ENCODE results near the gene MCCC2. TPM values are rescaled to one million over a fixed set of nuclear protein-coding genes. Genes with fewer than 3 reads are reported as not detected.
"Not testable (repeated sequence)": the region's sequence is repeated elsewhere in the genome, so short reads cannot be mapped to it uniquely, and the experiment has no call there.

The MCCC2 gene
- total RNA-seq, 1 experiment from 2014 or later: 113 TPM

- peaks cover 4% of the 10 kb centered on the region for H3K4me1 Mint-ChIP-seq (ENCODE audit: low read depth, unreplicated experiment)
- H3K36me3 Mint-ChIP-seq (ENCODE audit: insufficient read depth, unreplicated experiment): peaks cover 48% of the 10 kb centered on the region
- no peak for DNase-seq
- H3K27me3 ChIP-seq (replicated peaks; ENCODE audit: control insufficient read depth, insufficient read depth, low read length): no peaks in the 10 kb centered on the region
- TF ChIP-seq CTCF (IDR thresholded peaks at IDR 0.05; ENCODE audit: insufficient read depth in 1 of 2, low read depth in 1 of 2, low read length in 1 of 2, severe bottlenecking in 1 of 2, unreplicated experiment in 1 of 2): no peak
- intact Hi-C loops (cut with micrococcal nuclease; ENCODE audit: unreplicated experiment): no loop called here
- H3K9me3 Mint-ChIP-seq (ENCODE audit: unreplicated experiment): no peaks in the 10 kb centered on the region
- ChIA-PET POLR2A (no interaction called here), CTCF (no interaction called here)
- no peaks in the 10 kb centered on the region for H3K4me1 ChIP-seq
- H3K4me3 ChIP-seq (ENCODE audit: low read depth, low read length): no peak overlapping the region
- no TSS peak for BruUV-seq (replicated peaks)
- H3K36me3 ChIP-seq (ENCODE audit: control insufficient read depth, insufficient read depth, low read length): peaks cover 2% of the 10 kb centered on the region; the same call in 1 of the 2 replicates
- H3K27me3 Mint-ChIP-seq (ENCODE audit: insufficient read depth, unreplicated experiment): no peaks in the 10 kb centered on the region
- H3K27ac Mint-ChIP-seq (ENCODE audit: unreplicated experiment): no peak overlapping the region
- no peak overlapping the region for H3K4me3 Mint-ChIP-seq (ENCODE audit: unreplicated experiment)
- no peaks in the 10 kb centered on the region for H3K9me3 ChIP-seq
These were observed 50.0 kb downstream of the MCCC2 start for GRCh38 chr5:71637133-71637532.

GRCh38 chr5:71640408-71640807, 53.3 kb downstream of the MCCC2 start:
- no peak for TF ChIP-seq CTCF (IDR thresholded peaks at IDR 0.05; ENCODE audit: insufficient read depth in 1 of 2, low read depth in 1 of 2, low read length in 1 of 2, severe bottlenecking in 1 of 2, unreplicated experiment in 1 of 2)
- no peaks in the 10 kb centered on the region for H3K4me1 Mint-ChIP-seq (ENCODE audit: low read depth, unreplicated experiment)
- intact Hi-C loops (cut with micrococcal nuclease; ENCODE audit: unreplicated experiment): loop anchor here (5.0 kb wide), 1 partner anchor 68 kb away; no protein-coding TSS in a partner anchor
- no peak overlapping the region for H3K4me3 ChIP-seq (ENCODE audit: low read depth, low read length)
- no peaks in the 10 kb centered on the region for H3K9me3 Mint-ChIP-seq (ENCODE audit: unreplicated experiment)
- POLR2A ChIA-PET: no interaction called here
- H3K27me3 ChIP-seq (replicated peaks; ENCODE audit: control insufficient read depth, insufficient read depth, low read length): no peaks in the 10 kb centered on the region
- no peak for DNase-seq
- no peaks in the 10 kb centered on the region for H3K27me3 Mint-ChIP-seq (ENCODE audit: insufficient read depth, unreplicated experiment)
- no peaks in the 10 kb centered on the region for H3K4me1 ChIP-seq
- peaks cover 48% of the 10 kb centered on the region for H3K36me3 Mint-ChIP-seq (ENCODE audit: insufficient read depth, unreplicated experiment)
- no peak overlapping the region for H3K27ac Mint-ChIP-seq (ENCODE audit: unreplicated experiment)
- BruUV-seq (replicated peaks): no TSS peak
- CTCF ChIA-PET: no interaction called here
- no peaks in the 10 kb centered on the region for H3K36me3 ChIP-seq (ENCODE audit: control insufficient read depth, insufficient read depth, low read length)
- H3K9me3 ChIP-seq: no peaks in the 10 kb centered on the region
- no peak overlapping the region for H3K4me3 Mint-ChIP-seq (ENCODE audit: unreplicated experiment)

- DNase-seq: no peak
- TF ChIP-seq CTCF (IDR thresholded peaks at IDR 0.05; ENCODE audit: insufficient read depth in 1 of 2, low read depth in 1 of 2, low read length in 1 of 2, severe bottlenecking in 1 of 2, unreplicated experiment in 1 of 2): no peak
- peaks cover 53% of the 10 kb centered on the region for H3K36me3 Mint-ChIP-seq (ENCODE audit: insufficient read depth, unreplicated experiment)
- Histone ChIP-seq H3K4me3 (ENCODE audit: low read depth, low read length) (no peak overlapping the region), H3K27me3 (replicated peaks; ENCODE audit: control insufficient read depth, insufficient read depth, low read length) (no peaks in the 10 kb centered on the region), H3K36me3 (ENCODE audit: control insufficient read depth, insufficient read depth, low read length) (no peaks in the 10 kb centered on the region), H3K9me3 (no peaks in the 10 kb centered on the region), H3K4me1 (no peaks in the 10 kb centered on the region)
- H3K27ac Mint-ChIP-seq (ENCODE audit: unreplicated experiment): no peak overlapping the region
- POLR2A ChIA-PET: no interaction called here
- CTCF ChIA-PET: no interaction called here
- H3K9me3 Mint-ChIP-seq (ENCODE audit: unreplicated experiment): no peaks in the 10 kb centered on the region
- no peaks in the 10 kb centered on the region for H3K27me3 Mint-ChIP-seq (ENCODE audit: insufficient read depth, unreplicated experiment)
- no TSS peak for BruUV-seq (replicated peaks)
- H3K4me3 Mint-ChIP-seq (ENCODE audit: unreplicated experiment): no peak overlapping the region
- intact Hi-C loops (cut with micrococcal nuclease; ENCODE audit: unreplicated experiment): no loop called here
- H3K4me1 Mint-ChIP-seq (ENCODE audit: low read depth, unreplicated experiment): no peaks in the 10 kb centered on the region
These were observed 57.9 kb downstream of the MCCC2 start for GRCh38 chr5:71645030-71645429.

GRCh38 chr5:71650940-71651339, 63.8 kb downstream of the MCCC2 start:
- POLR2A ChIA-PET; H3K4me3 ChIP-seq (ENCODE audit: low read depth, low read length); H3K27ac Mint-ChIP-seq (ENCODE audit: unreplicated experiment); H3K36me3 ChIP-seq (ENCODE audit: control insufficient read depth, insufficient read depth, low read length); H3K4me1 Mint-ChIP-seq (ENCODE audit: low read depth, unreplicated experiment); H3K9me3 Mint-ChIP-seq (ENCODE audit: unreplicated experiment); intact Hi-C loops (cut with micrococcal nuclease; ENCODE audit: unreplicated experiment); H3K9me3 ChIP-seq; H3K4me3 Mint-ChIP-seq (ENCODE audit: unreplicated experiment); BruUV-seq (replicated peaks); H3K27me3 Mint-ChIP-seq (ENCODE audit: insufficient read depth, unreplicated experiment); H3K27me3 ChIP-seq (replicated peaks; ENCODE audit: control insufficient read depth, insufficient read depth, low read length); DNase-seq; H3K4me1 ChIP-seq; CTCF ChIA-PET: not testable (repeated sequence)
- H3K36me3 Mint-ChIP-seq (ENCODE audit: insufficient read depth, unreplicated experiment): peaks cover 75% of the 10 kb centered on the region
